Measurements from ENCODE around the gene PPP1CC. TPM values are rescaled to one million over a fixed set of nuclear protein-coding genes. Genes with fewer than 3 reads are reported as not detected.
A peak's percentile ranks its signal among the peaks of the same experiment; 100 is the strongest.

The PPP1CC gene
- total and polyA plus RNA-seq, 2 of the 4 experiments (the other 2 are of a cell fraction) = 71.0 to 126 TPM

DNA sequence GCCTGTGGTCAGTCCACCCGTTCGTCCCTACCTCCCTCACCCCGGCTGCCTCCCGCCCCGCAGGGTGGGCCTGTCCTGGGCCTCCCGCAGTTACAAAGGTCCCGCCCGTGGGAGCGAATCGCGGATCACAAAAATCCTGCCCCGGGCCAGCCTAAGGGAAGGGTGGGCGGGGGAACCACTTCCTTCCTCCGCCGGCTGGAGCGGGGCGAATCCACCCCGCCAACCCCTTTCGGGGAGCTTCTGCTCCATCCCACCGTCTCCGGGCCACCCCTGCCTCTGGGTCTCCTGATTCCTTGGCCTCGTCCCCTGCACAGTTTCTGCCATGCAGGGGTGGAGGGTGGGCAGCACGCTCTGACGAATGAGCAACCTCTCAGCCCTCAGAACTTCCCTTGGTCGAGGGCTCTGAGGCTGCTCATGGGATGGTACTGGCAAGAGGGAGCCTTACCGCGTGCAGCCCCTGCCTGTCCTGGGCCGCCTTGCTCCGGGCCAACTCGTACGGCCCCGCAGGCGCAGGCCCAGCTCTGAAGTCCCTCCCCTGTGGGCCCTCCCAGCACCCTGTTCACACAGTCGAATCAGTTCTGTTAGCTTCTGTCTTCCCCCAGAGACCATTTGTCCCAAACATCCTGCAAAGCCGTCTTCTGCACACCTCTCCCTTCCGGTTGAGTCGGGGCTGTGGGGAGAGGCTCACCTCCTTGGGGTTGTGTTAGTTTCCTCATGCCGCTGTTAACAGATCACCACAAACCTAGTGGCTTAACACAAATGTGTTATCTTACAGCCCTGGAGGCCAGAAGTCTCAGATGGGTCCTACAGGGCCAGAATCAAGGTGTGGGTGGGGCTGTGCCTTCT, 53.2 kb downstream of the PPP1CC start:
- peak overlapping the region; percentile 94 for H2AFZ ChIP-seq (replicated peaks; ENCODE audit: low read length, poor library complexity)
- DNase-seq = no peak
- H3K14ac ChIP-seq (replicated peaks; ENCODE audit: low read depth, low read length) = peak overlapping the region; percentile 58; the same call in 1 of the 2 replicates
- peak overlapping the region; percentile 90; the same call in 1 of the 2 replicates for H4K5ac ChIP-seq (ENCODE audit: low read depth, low read length)
- H4K91ac ChIP-seq (ENCODE audit: insufficient read depth, low read depth, low read length) = no peak overlapping the region
- peak; percentile 72 for ATAC-seq (ENCODE audit: low read depth)
- peak overlapping the region; percentile 64 to 80; a peak in 2 of 4 replicates for H4K8ac ChIP-seq (ENCODE audit: low read depth in 2 of 2, low read length in 2 of 2)
- ChIA-PET CTCF (no interaction called here), POLR2A (ENCODE audit: unreplicated experiment) (interaction anchor here (0.7 kb wide), 1 partner anchor 982 kb away, joined by 3 read pairs; no protein-coding TSS in a partner anchor)
- H3K9me3 ChIP-seq (ENCODE audit: control insufficient read depth, insufficient read depth, low read length) = peaks cover 3% of the 10 kb centered on the region; the same call in 1 of the 2 replicates
- H2BK5ac ChIP-seq (ENCODE audit: low read depth, low read length, poor library complexity, severe bottlenecking) = no peak overlapping the region
- H3K23ac ChIP-seq (ENCODE audit: low read depth, low read length) = no peak overlapping the region
- H4K20me1 ChIP-seq (ENCODE audit: insufficient read depth, low read length) = no peaks in the 10 kb centered on the region
- peak overlapping the region; percentile 45 for H3K4me3 ChIP-seq (ENCODE audit: insufficient read depth, low read depth, low read length)
- no peaks in the 10 kb centered on the region for H3K79me1 ChIP-seq (ENCODE audit: low read depth in 1 of 2, low read length in 2 of 2)
- no peak overlapping the region for H3K27ac ChIP-seq (ENCODE audit: insufficient read depth, low read length)
- H3K4me2 ChIP-seq (ENCODE audit: low read depth, low read length) = peak overlapping the region; percentile 47
- H2BK15ac ChIP-seq (ENCODE audit: low read depth, low read length) = no peak overlapping the region
- BruUV-seq (replicated peaks) = no TSS peak
- H2AK5ac ChIP-seq (ENCODE audit: low read depth, low read length) = no peak overlapping the region
- 17% methylated on average over 10 of the region's 38 CpGs; no CpG with 5 or more reads in 1 of the 2 experiments for WGBS, 2 experiments (ENCODE audit: extremely low coverage in 2 of 2, insufficient read length in 1 of 2)
- intact Hi-C loops (cut with micrococcal nuclease) (no loop called here), dilution Hi-C loops (cut with HindIII; ENCODE audit: low sequenced_read_pairs, unreplicated experiment) (no loop called here), in situ Hi-C loops (cut with MboI; ENCODE audit: low sequenced_read_pairs) (no loop called here)
- H3K9me1 ChIP-seq (ENCODE audit: insufficient read depth, low read length) = no peaks in the 10 kb centered on the region
- peaks cover 7% of the 10 kb centered on the region; the same call in 1 of the 2 replicates for H3K4me1 ChIP-seq (ENCODE audit: control insufficient read depth, insufficient read depth, low read length)
- no peak overlapping the region for H2BK120ac ChIP-seq (ENCODE audit: low read depth, low read length)
- no peak overlapping the region; the same call in 1 of the 2 replicates for H3K18ac ChIP-seq (ENCODE audit: low read depth, low read length)
- peak overlapping the region; percentile 69 for H3K4ac ChIP-seq (ENCODE audit: low read depth, low read length)
- H3K36me3 ChIP-seq (ENCODE audit: control insufficient read depth, insufficient read depth, low read length) = no peaks in the 10 kb centered on the region
- H2AK9ac ChIP-seq (replicated peaks; ENCODE audit: low read depth, low read length, poor library complexity) = peak overlapping the region; percentile 69
- TF ChIP-seq POLR2A (IDR thresholded peaks at IDR 0.05; ENCODE audit: low read depth, low read length) (no peak), MXI1 (IDR thresholded peaks at IDR 0.05; ENCODE audit: borderline replicate concordance, low read depth, low read length) (no peak)
- H3K9ac ChIP-seq (ENCODE audit: low read depth, low read length) = peak overlapping the region; percentile 42
- H3K27me3 ChIP-seq (ENCODE audit: control insufficient read depth, insufficient read depth, low read length) = peaks cover 32% of the 10 kb centered on the region
- H2BK20ac ChIP-seq (ENCODE audit: low read depth, low read length) = no peak overlapping the region
- no peak overlapping the region for H3K56ac ChIP-seq (ENCODE audit: extremely low read depth, insufficient read depth, low read length)
